Breast epithelium (tissue), 4 donors: ENCODE data around the gene ADH1C. TPM values are rescaled to one million over a fixed set of nuclear protein-coding genes. Genes with fewer than 3 reads are reported as not detected.

ENCODE experiments used
- DNase-seq, 2 donors: peaks; one replicate each; pipeline ENCODE4 v3.0.0-alpha.2; 2019; ENCODE audit warnings: low spot score in 2 of 2
- H3K27ac ChIP-seq, 2 donors: fragments of 200-600 bp; sonication (generic) in 1 of 2; one replicate each; pipeline ENCODE4 v1.5.1; 2016 to 2019; ENCODE audit warnings: mild to moderate bottlenecking in 1 of 2
- H3K27me3 ChIP-seq, 2 donors: fragments of 200-600 bp; sonication (generic) in 1 of 2; one replicate each; pipeline versions ENCODE4 v1.5.1 to v1.6.0; 2017 to 2019; ENCODE audit warnings: control low read depth in 1 of 2, mild to moderate bottlenecking in 1 of 2
- H3K36me3 ChIP-seq: fragments of 200-600 bp; one replicate; pipeline ENCODE4 v1.5.1; 2019
- H3K4me1 ChIP-seq, 2 donors: fragments of 200-600 bp; sonication (generic); one replicate each; pipeline ENCODE4 v1.5.1; 2016 to 2019; ENCODE audit warnings: control low read depth in 1 of 2
- H3K4me3 ChIP-seq, 3 donors: fragments of 200-600 bp; sonication (generic); 1 replicate in 2 of 3; 2 replicates in 1 of 3; pipeline ENCODE4 v1.5.1; 2016 to 2019; ENCODE audit warnings: mild to moderate bottlenecking in 3 of 3, moderate library complexity in 2 of 3
- H3K9me3 ChIP-seq, 2 donors: fragments of 200-600 bp; sonication (generic) in 1 of 2; one replicate each; pipeline ENCODE4 v1.5.1; 2016 to 2019; ENCODE audit warnings: control low read depth in 1 of 2
- POLR2A ChIP-seq: fragments of 450-650 bp; IDR thresholded peaks from one replicate; pipeline ENCODE4 v1.6.1; 2016; ENCODE audit warnings: antibody characterized with exemption, mild to moderate bottlenecking, moderate library complexity
- POLR2AphosphoS5 ChIP-seq, 3 donors: sonication (generic); formaldehyde crosslinking; IDR thresholded peaks; one replicate each; pipeline ENCODE4 v1.6.1; 2017; ENCODE audit warnings: antibody characterized with exemption in 3 of 3
- intact Hi-C: fragments of 100-400 bp; cut with DNase I; formaldehyde crosslinking; loops from one replicate; pipeline ENCODE4 v1.15.1; 2023; ENCODE audit warnings: low total_unique reads
- total RNA-seq, 3 donors: library from RNA; depleted of rRNA; stranded (reverse); fragments of >200 nt; gene quantifications; one replicate each; pipeline ENCODE4 v1.1.0, GENCODE V29; 2016
- TF ChIP-seq, protein P1 (sequence below), 3 donors: fragments of 450-650 bp; IDR thresholded peaks; one replicate each; pipeline ENCODE4 v1.5.1; 2016 to 2017; ENCODE audit warnings: antibody characterized with exemption in 3 of 3, mild to moderate bottlenecking in 3 of 3, moderate library complexity in 3 of 3

The ADH1C gene
- total RNA-seq, 3 donors from 2014 or later: 8.8 to 50.1 (median 31.8) TPM

DNA sequence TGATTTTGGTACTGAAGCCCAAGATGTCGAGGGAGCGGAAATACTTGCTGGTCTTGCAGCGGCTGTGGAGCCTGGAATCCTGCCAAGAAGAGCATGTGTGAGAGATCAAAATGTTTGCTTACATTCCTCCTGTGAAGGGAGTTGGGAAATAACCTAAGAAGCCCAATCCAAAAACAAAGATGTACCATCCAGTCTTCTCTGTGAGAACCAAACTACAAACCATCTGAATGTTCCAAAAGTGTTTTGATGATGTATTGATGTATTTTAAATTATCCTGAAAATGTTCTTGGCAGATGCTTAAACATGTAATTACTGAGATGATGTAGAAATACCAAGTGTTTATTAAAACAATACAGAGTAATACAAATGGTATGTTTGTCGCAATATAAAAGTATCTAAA, 51.6 kb downstream of the ADH1C start:
- Histone ChIP-seq H3K4me1 (no peaks in the 10 kb centered on the region), H3K9me3 (peaks cover 0 to 11% of the 10 kb centered on the region in 2 donors), H3K4me3 (no peak overlapping the region), H3K27me3 (no peaks in the 10 kb centered on the region), H3K36me3 (no peaks in the 10 kb centered on the region), H3K27ac (no peak overlapping the region)
- intact Hi-C loops: no loop called here
- peak; percentile 62 to 66 for DNase-seq
- TF ChIP-seq POLR2A (no peak), POLR2AphosphoS5 (IDR thresholded peaks at IDR 0.05) (peak; percentile 42 to 86 (median 49))

GRCh38 chr4:99293357-99293756, 59.2 kb downstream of the ADH1C start:
- no peak overlapping the region for H3K27ac ChIP-seq
- H3K4me3 ChIP-seq: no peak overlapping the region
- peaks cover 0 to 16% of the 10 kb centered on the region in 2 donors for H3K9me3 ChIP-seq
- DNase-seq: no peak
- H3K4me1 ChIP-seq: no peaks in the 10 kb centered on the region
- intact Hi-C loops: no loop called here
- H3K36me3 ChIP-seq: no peaks in the 10 kb centered on the region
- no peaks in the 10 kb centered on the region for H3K27me3 ChIP-seq
- no peak for TF ChIP-seq POLR2A
- TF ChIP-seq POLR2AphosphoS5 (IDR thresholded peaks at IDR 0.05): no peak
- TF ChIP-seq, protein P1, sequence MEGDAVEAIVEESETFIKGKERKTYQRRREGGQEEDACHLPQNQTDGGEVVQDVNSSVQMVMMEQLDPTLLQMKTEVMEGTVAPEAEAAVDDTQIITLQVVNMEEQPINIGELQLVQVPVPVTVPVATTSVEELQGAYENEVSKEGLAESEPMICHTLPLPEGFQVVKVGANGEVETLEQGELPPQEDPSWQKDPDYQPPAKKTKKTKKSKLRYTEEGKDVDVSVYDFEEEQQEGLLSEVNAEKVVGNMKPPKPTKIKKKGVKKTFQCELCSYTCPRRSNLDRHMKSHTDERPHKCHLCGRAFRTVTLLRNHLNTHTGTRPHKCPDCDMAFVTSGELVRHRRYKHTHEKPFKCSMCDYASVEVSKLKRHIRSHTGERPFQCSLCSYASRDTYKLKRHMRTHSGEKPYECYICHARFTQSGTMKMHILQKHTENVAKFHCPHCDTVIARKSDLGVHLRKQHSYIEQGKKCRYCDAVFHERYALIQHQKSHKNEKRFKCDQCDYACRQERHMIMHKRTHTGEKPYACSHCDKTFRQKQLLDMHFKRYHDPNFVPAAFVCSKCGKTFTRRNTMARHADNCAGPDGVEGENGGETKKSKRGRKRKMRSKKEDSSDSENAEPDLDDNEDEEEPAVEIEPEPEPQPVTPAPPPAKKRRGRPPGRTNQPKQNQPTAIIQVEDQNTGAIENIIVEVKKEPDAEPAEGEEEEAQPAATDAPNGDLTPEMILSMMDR (IDR thresholded peaks at IDR 0.05): no peak

DNA sequence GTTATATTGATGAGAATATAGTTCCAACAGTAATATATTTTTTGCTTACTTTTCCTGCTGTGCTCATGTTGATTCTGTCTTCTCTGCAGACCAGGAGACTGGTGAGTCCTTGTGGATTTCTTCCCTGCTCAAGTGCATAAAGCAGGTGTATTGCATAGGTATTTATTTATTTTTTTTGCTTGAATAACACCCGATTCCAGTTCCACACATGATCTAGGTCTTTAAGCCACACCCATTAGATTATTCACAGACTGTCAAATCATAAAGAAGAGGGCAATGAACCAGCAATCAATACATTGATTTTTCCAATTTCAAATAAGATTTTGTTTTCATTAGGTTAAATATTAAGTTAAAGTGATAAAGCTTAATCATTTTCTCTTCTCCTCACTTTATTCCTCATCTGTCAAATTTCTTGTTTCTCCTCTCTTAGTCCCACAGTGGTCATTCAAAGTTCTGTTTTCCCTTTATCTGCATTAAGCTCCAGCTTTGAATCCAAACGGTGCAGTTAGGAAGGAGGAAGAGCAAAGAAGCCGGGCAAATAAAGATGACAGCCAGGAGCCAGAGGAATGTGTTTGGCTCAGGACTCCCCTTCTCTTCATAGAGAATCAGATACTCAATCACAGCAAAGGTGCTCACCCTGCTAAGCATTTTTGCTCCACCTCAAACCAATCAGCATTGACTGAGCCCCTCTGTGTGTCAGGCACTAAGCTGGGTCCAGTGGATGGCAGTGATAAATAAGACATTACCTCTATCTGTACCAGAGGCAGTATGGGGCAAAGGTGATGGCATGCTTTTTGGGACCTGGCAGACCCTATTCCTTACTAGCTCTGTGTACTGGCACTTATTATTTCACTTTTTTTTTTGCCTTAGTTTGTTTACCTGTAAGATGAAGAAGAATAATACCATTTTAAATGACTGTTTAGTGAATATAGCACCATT, 61.4 kb downstream of the ADH1C start, which contains the start of gene ADH1A:
Gene ADH1A (minus strand): TSS at position 138 of the 939 bp plus-strand sequence. CDS start 71 bp downstream, at position 67.
- no peaks in the 10 kb centered on the region for H3K4me1 ChIP-seq
- H3K36me3 ChIP-seq: no peaks in the 10 kb centered on the region
- no peaks in the 10 kb centered on the region for H3K27me3 ChIP-seq
- intact Hi-C loops: no loop called here
- peaks cover 0 to 5% of the 10 kb centered on the region in 2 donors for H3K9me3 ChIP-seq
- H3K4me3 ChIP-seq: no peak within 1 kb of the TSS
- H3K27ac ChIP-seq: no peak within 1 kb of the TSS
- TF ChIP-seq POLR2AphosphoS5 (IDR thresholded peaks at IDR 0.05) (no peak), POLR2A (no peak)
- TF ChIP-seq, protein P1 (IDR thresholded peaks at IDR 0.05): no peak
- DNase-seq: no peak

Other genes starting within 250 kb of the ADH1C start
- gene ADH4, start 208.4 kb downstream of the ADH1C start, total RNA-seq: 10 to 100 TPM in 1 of 3 donors, 1 to 10 TPM in 1, under 1 TPM in 1; 0.48 to 27.5 (median 7.9) TPM
- gene ADH6, start 133.5 kb downstream of the ADH1C start, total RNA-seq: not detected
- gene ADH1A, start 61.8 kb downstream of the ADH1C start, total RNA-seq: 1 to 10 TPM in 1 of 3 donors, under 1 TPM in 1, not detected in 1; 0.66 to 2.3 TPM
- 1,000 to 10,000 TPM in 2 of 3 donors, 100 to 1,000 TPM in 1; 631 to 5,080 (median 1,871) TPM for gene ADH1B, start 31.3 kb downstream of the ADH1C start, total RNA-seq
- gene ADH7, start 82.6 kb upstream of the ADH1C start, total RNA-seq: not detected
- not detected for gene C4orf17, start 158.3 kb upstream of the ADH1C start, total RNA-seq
- gene TRMT10A, start 211.3 kb upstream of the ADH1C start, total RNA-seq: 1 to 10 TPM; 5.2 to 7.8 (median 7.2) TPM
- gene MTTP, start 222.1 kb upstream of the ADH1C start, total RNA-seq: under 1 TPM in 1 of 3 donors, not detected in 2; 0.64 TPM